AG04449 (cell line): Measurements from ENCODE around the gene GRB10.

Source experiments
- CTCF ChIA-PET: fragments of 350-600 bp; formaldehyde crosslinking; extraction: SDS; loops from one replicate; lab custom pipeline; 2021; ENCODE audit warnings: antibody characterized with exemption; lab: Yijun Ruan, JAX
- POLR2A ChIA-PET: fragments of 400-600, 350-600 bp; formaldehyde crosslinking; extraction: SDS; loops from one replicate; lab custom pipeline; 2020; ENCODE audit warnings: antibody characterized with exemption, inconsistent platforms; lab: Yijun Ruan, JAX
- DNase-seq: peaks from one replicate; pipeline ENCODE4 v3.0.0-alpha.2; 2010; ENCODE audit warnings: low read depth, low spot score
- H3K4me3 ChIP-seq: 2 replicates; pipeline ENCODE4 v1.5.1; 2011; ENCODE audit warnings: low read depth, mild to moderate bottlenecking, control low read depth, low read length
- TF ChIP-seq, protein P1 (sequence below): IDR thresholded peaks from one replicate; pipeline ENCODE4 v1.5.1; 2011; ENCODE audit warnings: mild to moderate bottlenecking, moderate library complexity, low read length, control low read depth, inconsistent platforms; ENCODE audit not compliant: insufficient read depth; ENCODE audit errors: missing control alignments

GRB10 gene

DNA sequence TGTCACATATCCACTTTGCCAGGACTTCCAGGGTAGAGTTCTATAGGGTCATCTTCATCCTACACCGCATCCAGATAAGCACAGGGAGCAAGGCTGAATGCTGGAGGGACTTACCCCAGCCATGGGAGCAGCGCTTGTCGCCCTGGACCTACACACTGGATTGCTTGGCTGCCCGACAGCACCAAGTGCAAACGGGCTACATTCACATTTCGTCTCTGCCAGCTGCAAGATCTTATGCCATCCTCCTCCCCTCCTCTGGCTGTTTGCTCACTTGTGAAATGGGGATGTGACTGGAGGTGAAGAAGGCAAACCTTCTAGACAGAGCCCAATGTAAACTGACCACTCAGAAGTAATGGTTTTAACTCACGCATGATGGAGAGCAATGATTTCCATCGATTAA lies 218.5 kb downstream of the GRB10 start:
- ChIA-PET CTCF (no interaction called here), POLR2A (no interaction called here)
- TF ChIP-seq, protein P1, sequence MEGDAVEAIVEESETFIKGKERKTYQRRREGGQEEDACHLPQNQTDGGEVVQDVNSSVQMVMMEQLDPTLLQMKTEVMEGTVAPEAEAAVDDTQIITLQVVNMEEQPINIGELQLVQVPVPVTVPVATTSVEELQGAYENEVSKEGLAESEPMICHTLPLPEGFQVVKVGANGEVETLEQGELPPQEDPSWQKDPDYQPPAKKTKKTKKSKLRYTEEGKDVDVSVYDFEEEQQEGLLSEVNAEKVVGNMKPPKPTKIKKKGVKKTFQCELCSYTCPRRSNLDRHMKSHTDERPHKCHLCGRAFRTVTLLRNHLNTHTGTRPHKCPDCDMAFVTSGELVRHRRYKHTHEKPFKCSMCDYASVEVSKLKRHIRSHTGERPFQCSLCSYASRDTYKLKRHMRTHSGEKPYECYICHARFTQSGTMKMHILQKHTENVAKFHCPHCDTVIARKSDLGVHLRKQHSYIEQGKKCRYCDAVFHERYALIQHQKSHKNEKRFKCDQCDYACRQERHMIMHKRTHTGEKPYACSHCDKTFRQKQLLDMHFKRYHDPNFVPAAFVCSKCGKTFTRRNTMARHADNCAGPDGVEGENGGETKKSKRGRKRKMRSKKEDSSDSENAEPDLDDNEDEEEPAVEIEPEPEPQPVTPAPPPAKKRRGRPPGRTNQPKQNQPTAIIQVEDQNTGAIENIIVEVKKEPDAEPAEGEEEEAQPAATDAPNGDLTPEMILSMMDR = no peak
- H3K4me3 ChIP-seq = no peak overlapping the region
- DNase-seq = no peak

DNA sequence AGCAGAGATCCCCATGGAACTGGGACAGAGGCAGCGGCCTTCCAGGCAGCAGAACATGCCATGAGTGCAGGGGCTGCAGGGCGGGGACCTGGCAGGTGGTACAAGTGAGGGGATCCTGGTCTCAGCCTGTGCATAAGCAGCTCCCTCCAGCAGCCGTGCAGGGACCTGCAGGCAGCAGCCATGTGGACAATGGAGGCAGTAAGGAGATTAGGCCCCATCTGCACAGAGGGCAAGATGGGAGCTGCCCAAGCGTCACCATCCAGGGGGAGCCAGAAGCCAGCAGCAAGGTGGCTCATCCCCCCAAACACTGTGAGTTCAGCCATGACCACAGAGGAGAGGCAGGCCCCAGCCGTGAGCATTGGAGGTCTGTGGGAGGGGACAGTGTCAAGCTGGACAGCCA lies 220.6 kb downstream of the GRB10 start:
- H3K4me3 ChIP-seq = no peak overlapping the region
- TF ChIP-seq, protein P1 = no peak
- ChIA-PET CTCF (no interaction called here), POLR2A (no interaction called here)
- DNase-seq = no peak

DNA sequence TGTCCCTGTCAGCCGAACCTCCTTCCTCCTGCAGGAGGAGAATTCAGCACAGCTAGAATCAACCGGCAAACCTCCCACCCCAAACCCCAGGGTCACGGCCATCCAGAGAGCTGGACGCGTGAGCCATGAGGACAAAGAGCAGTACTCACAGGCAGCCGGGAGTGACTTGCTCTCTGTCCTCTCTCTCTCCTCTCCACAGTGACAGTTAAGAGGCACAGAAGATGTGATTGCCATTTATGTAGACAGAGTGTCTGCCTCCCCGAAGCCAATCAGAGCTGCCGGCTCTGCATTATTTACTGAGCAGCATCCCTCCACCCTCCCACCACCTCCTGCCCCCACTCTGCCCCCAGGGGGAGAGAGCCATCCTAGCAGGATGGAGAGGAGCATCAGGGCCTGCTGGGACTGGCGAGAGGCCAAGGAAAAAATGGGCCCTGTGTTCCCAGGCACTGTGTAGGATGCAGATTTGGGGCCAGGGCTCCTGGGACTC lies 221.8 kb downstream of the GRB10 start:
- no peak overlapping the region for H3K4me3 ChIP-seq
- POLR2A ChIA-PET = no interaction called here
- DNase-seq = no peak
- CTCF ChIA-PET = no interaction called here
- TF ChIP-seq, protein P1 = no peak

DNA sequence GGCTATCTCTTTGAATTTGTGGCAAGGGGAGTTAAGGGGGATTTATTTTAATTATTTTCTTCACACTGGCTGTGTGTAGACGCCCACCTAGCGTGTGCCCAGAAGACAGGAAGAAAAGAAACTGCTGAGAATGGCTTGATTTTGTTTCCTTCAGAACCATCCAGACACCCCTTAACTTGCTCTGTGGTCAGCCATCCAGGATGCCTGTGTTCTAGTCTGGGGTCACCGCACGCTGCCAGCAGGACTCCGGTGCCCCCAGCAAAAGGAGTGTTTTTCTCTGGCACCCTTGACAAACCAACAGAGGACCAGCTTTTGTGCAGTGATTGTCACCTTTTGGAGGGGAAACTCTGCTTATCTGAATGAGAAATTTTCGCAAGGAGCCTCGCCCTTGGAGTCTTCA lies 222.8 kb downstream of the GRB10 start:
- DNase-seq = no peak
- POLR2A ChIA-PET = no interaction called here
- TF ChIP-seq, protein P1 = no peak
- CTCF ChIA-PET = no interaction called here
- no peak overlapping the region for H3K4me3 ChIP-seq

DNA sequence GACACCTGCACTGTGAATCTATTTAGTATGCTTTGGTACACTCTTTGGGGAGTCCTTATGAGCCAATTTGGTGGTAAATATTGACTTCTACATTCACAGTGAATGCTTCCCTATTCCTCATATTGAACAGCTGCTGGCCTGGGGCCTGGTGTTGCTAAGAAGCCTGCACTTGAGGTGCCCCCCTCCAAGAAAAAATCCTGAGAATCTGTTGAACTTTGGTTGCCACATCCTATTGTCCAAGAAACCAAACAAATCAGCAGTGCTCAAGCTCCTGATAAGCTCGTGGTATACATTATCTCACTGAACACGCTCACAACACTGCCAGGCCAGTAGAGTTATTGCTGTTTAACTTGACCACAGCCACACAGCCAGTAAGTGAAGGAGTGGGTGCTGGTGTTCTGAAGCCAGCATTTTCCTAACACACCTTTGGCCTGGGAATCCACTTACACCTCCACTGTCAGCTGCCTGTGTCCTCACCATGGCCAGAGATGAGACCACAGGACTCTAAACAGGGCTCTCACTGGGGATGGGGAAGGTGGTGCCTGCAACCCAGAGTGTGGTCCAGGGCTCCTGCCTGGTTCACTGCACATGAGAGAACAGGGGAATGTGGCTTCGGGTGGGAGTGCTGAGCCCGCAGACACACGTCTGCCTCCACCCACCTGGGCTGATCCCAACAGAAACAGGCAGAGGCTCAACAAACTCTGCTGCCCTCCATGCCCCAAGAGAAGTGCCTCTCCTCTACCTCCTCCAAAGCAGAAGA lies 224.2 kb downstream of the GRB10 start:
- ChIA-PET POLR2A (no interaction called here), CTCF (interaction anchor here (1.0 kb wide), 1 partner anchor 33 kb away, joined by 3 read pairs; no protein-coding TSS in a partner anchor)
- no peak overlapping the region for H3K4me3 ChIP-seq
- TF ChIP-seq, protein P1 = no peak
- no peak for DNase-seq

DNA sequence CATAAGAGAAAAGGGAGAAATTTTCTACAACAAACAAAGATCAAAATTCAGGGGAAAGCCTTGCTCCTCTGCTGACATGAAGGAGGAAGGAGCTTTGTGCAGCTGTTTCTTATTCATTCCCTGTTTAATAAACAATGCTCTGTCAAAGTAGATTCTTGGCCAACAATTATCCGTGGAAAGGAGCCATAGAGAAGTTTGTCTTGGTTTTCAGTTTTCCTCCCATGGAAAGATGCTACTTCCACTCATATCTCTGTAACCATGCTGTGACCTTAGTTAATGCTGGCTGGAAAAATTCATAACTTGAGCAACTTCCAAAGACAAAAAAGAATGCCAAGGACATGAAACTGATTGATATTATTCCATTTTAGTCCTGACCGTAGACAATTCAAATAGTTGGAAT lies 225.6 kb downstream of the GRB10 start:
- ChIA-PET CTCF (no interaction called here), POLR2A (no interaction called here)
- no peak for DNase-seq

More for the DNA sequence above, 225.6 kb downstream of the GRB10 start:
- TF ChIP-seq, protein P1 = no peak
- no peak overlapping the region for H3K4me3 ChIP-seq
